ENCODE measurements around the gene DRC1.

DRC1 gene

GRCh38 chr2:26485099-26485498 lies 83.4 kb downstream of the DRC1 start:
- TF ChIP-seq, protein P1, sequence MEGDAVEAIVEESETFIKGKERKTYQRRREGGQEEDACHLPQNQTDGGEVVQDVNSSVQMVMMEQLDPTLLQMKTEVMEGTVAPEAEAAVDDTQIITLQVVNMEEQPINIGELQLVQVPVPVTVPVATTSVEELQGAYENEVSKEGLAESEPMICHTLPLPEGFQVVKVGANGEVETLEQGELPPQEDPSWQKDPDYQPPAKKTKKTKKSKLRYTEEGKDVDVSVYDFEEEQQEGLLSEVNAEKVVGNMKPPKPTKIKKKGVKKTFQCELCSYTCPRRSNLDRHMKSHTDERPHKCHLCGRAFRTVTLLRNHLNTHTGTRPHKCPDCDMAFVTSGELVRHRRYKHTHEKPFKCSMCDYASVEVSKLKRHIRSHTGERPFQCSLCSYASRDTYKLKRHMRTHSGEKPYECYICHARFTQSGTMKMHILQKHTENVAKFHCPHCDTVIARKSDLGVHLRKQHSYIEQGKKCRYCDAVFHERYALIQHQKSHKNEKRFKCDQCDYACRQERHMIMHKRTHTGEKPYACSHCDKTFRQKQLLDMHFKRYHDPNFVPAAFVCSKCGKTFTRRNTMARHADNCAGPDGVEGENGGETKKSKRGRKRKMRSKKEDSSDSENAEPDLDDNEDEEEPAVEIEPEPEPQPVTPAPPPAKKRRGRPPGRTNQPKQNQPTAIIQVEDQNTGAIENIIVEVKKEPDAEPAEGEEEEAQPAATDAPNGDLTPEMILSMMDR (IDR thresholded peaks at IDR 0.05), result no peak

DNA sequence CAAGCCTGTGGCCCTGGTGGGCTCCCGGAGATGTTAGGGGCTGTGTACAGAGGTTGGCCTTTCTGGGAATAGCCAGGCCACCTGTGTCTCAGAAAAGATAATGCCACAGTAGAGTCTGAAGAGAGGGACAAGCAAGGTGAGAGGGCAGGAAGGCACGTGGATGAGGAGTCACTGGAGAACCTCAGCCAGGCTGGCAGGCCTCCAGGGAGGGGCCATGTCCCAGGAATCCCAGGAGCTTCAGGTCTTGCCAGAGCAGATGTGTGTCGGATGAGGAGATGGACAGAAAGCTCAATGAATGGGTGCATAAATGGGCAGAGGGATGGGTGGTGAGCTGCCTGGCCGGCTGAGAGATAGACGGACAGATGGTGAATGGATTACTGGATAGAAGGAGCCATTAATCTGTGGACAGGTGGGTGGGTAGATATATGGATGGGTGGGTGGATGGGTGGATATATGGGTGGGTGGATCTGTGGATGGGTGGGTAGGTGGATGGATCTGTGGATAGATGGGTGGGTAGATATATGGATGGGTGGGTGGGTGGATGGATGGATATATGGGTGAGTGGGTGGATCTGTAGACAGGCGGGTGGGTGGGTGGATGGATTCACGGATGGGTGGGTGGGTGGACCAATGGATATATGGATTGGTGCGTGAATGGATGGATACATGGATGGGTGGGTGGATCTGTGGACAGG lies 84.2 kb downstream of the DRC1 start:
- TF ChIP-seq, protein P1 (IDR thresholded peaks at IDR 0.05), result no peak

DNA sequence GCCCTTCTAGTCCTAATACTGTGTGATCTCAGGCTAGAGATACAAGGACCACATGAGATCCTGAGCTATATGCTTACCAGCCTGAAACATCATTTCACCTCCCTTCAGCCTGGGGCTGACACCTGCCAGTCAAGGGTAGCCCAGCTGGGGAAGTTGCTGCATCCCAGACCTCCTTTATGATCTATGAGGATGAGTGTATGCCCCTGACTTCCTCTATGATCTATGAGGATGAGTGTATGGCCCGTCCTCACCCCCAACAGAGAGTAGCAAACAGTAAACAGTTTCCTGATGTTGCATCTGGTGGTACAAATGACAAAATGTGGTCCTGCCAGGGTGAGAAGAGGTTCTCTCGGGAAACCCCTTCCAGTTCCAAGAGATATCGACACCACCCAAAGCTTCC lies 85.1 kb downstream of the DRC1 start:
- TF ChIP-seq, protein P1 (IDR thresholded peaks at IDR 0.05), result no peak

- TF ChIP-seq, protein P1 (IDR thresholded peaks at IDR 0.05), result no peak
Observed at GRCh38 chr2:26487192-26487591, 85.5 kb downstream of the DRC1 start.

DNA sequence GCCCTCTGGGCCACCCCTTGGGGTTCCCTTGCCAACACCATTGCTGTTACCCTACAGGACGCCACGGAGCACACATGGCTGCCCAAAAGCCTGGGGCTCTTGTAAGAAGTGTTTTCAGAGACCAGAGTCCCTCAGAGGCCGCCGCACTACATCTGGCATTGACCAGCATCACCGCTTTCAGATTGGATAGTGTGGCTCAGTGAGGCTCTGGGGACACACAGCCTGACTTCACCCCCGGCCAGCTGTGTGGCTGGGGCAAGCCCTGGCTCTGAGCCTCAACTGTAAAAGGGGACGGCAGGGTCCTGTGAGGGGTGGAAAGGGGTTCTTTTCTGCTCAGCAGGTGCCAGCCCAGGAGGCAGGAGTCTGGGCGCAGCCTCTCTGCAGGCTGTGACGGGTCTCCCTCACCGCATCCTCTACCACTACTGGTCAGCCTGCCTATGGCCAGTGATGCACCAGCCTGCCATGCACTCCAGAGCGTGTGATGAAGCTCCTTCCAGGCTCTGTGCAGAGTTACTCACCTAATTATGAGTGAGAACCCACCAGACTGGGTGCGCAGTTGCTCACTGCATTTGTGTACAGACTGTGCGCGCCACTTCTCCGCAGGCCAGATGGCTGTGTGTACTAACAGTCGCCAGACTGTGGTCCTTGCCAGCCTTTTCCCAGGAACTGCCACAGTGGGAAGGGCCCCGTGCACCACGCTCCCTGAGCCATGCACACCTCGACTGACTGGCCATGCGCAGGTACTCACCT lies 86.9 kb downstream of the DRC1 start:
- TF ChIP-seq, protein P1 (IDR thresholded peaks at IDR 0.05), result no peak

DNA sequence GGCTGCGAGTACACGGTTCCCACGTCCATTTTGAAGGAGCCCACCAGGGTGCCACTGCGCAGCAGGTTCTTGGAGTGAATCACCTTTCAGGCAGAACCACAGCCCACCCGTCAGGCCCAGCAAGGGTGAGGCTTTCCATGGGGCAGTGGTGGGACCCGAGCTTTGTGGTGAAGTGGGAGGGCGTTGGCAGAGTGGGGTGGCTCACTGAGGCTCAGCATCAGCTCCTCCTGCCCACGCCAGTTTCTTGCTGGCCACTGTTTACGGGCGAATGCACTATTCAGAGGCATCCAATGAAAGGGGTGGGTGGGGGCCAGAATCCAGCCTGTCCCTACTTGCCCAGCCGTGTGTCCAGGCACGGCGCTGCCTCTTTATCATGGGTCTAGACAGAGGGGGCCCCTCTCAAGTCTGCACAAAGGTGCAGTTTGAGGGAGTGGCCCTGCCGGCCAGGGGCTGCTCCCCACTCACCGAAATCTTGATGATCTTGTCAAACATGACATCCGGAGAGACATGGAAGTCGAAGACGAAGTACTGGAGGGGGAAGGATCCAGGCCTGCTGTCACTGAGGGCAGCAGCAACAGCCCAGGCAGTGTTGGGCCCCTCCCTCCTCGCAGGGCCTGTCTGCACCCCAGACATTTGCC lies 87.6 kb downstream of the DRC1 start:
- TF ChIP-seq, protein P1 (IDR thresholded peaks at IDR 0.05), result no peak

- TF ChIP-seq, protein P1 (IDR thresholded peaks at IDR 0.05), result no peak
Observed at GRCh38 chr2:26491563-26492167, 89.9 kb downstream of the DRC1 start.

Data from LNCAP (cell line).